ENCODE results near the gene MTMR1.

GRCh38 chrX:150761819-150762216 is 68.6 kb downstream of the MTMR1 start:
- TF ChIP-seq, protein P1, sequence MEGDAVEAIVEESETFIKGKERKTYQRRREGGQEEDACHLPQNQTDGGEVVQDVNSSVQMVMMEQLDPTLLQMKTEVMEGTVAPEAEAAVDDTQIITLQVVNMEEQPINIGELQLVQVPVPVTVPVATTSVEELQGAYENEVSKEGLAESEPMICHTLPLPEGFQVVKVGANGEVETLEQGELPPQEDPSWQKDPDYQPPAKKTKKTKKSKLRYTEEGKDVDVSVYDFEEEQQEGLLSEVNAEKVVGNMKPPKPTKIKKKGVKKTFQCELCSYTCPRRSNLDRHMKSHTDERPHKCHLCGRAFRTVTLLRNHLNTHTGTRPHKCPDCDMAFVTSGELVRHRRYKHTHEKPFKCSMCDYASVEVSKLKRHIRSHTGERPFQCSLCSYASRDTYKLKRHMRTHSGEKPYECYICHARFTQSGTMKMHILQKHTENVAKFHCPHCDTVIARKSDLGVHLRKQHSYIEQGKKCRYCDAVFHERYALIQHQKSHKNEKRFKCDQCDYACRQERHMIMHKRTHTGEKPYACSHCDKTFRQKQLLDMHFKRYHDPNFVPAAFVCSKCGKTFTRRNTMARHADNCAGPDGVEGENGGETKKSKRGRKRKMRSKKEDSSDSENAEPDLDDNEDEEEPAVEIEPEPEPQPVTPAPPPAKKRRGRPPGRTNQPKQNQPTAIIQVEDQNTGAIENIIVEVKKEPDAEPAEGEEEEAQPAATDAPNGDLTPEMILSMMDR (IDR thresholded peaks at IDR 0.05): no peak
- TF ChIP-seq POLR2A (IDR thresholded peaks at IDR 0.05) (no peak), EP300 (IDR thresholded peaks at IDR 0.05) (no peak)

All from tibial nerve (tissue), 4 donors.